Esophagus (tissue), 2 donors: ENCODE measurements around the gene JMJD8. TPM values are rescaled to one million over a fixed set of nuclear protein-coding genes. Genes with fewer than 3 reads are reported as not detected.

Source experiments
- H3K27ac ChIP-seq, 2 donors: one replicate each; pipeline ENCODE4 v1.5.1; 2013; ENCODE audit warnings: low read depth in 2 of 2, mild to moderate bottlenecking in 2 of 2, inconsistent platforms in 1 of 2, low read length in 1 of 2, moderate library complexity in 1 of 2
- H3K27me3 ChIP-seq, 2 donors: one replicate each; pipeline ENCODE4 v1.6.1; 2013; ENCODE audit warnings: low read length in 2 of 2, control low read depth in 1 of 2, mild to moderate bottlenecking in 1 of 2; ENCODE audit not compliant: insufficient read depth in 2 of 2, control insufficient read depth in 1 of 2
- H3K36me3 ChIP-seq, 2 donors: one replicate each; pipeline ENCODE4 v1.6.1; 2013; ENCODE audit warnings: low read length in 1 of 2; ENCODE audit not compliant: control insufficient read depth in 2 of 2, insufficient read depth in 2 of 2
- H3K4me1 ChIP-seq, 2 donors: one replicate each; pipeline ENCODE4 v1.6.1; 2013; ENCODE audit warnings: low read length in 1 of 2; ENCODE audit not compliant: control insufficient read depth in 2 of 2, insufficient read depth in 2 of 2
- H3K4me3 ChIP-seq, 2 donors: one replicate each; pipeline ENCODE4 v1.5.1; 2013; ENCODE audit warnings: low read length in 2 of 2, mild to moderate bottlenecking in 2 of 2, low read depth in 1 of 2, moderate library complexity in 1 of 2
- H3K9me3 ChIP-seq, 2 donors: one replicate each; pipeline ENCODE4 v1.6.1; 2013; ENCODE audit warnings: mild to moderate bottlenecking in 2 of 2, low read depth in 1 of 2, low read length in 1 of 2, moderate library complexity in 1 of 2; ENCODE audit not compliant: control insufficient read depth in 2 of 2, insufficient read depth in 1 of 2
- WGBS, 2 donors: extraction: QIAGEN DNeasy Blood & Tissue Kit; methylation state at CpG; one replicate each; pipeline ENCODE4 v1.1.7; 2013; 5-methylcytosine and 5-hydroxymethylcytosine counted together
- polyA plus RNA-seq, 2 donors: library from polyadenylated mRNA; stranded (reverse); fragments of 200-250 nt; gene quantifications; one replicate each; pipeline ENCODE4 v1.2.3, GENCODE V29; 2013
- donor health status: healthy with polysubstance abuse.
- donor health status: Bipolar disorder and iron deficiency.

JMJD8 gene
- polyA plus RNA-seq, 2 donors = 41.0 to 55.4 TPM

GRCh38 chr16:654034-654433, 30.1 kb downstream of the JMJD8 start:
- WGBS, 2 donors = 92 to 93% methylated on average over 12 of the region's 12 CpGs
- H3K27ac ChIP-seq = no peak overlapping the region
- no peaks in the 10 kb centered on the region for H3K9me3 ChIP-seq
- peaks cover 0 to 23% of the 10 kb centered on the region in 2 donors for H3K36me3 ChIP-seq
- H3K4me3 ChIP-seq = no peak overlapping the region
- no peaks in the 10 kb centered on the region for H3K27me3 ChIP-seq
- H3K4me1 ChIP-seq = peaks cover 4 to 8% of the 10 kb centered on the region in 2 donors

- Histone ChIP-seq H3K27me3 (no peaks in the 10 kb centered on the region), H3K36me3 (peaks cover 0 to 15% of the 10 kb centered on the region in 2 donors), H3K4me1 (peaks cover 9 to 14% of the 10 kb centered on the region in 2 donors), H3K4me3 (no peak overlapping the region), H3K27ac (no peak overlapping the region), H3K9me3 (no peaks in the 10 kb centered on the region)
- 76 to 84% methylated on average over 19 to 28 of the region's 28 CpGs for WGBS, 2 donors
Measured at GRCh38 chr16:652454-653305, 31.5 kb downstream of the JMJD8 start.

- 81 to 89% methylated on average over 22 of the region's 22 CpGs for WGBS, 2 donors
- Histone ChIP-seq H3K4me3 (no peak overlapping the region), H3K36me3 (peaks cover 0 to 15% of the 10 kb centered on the region in 2 donors), H3K9me3 (no peaks in the 10 kb centered on the region), H3K27ac (no peak overlapping the region), H3K4me1 (peaks cover 15 to 19% of the 10 kb centered on the region in 2 donors), H3K27me3 (no peaks in the 10 kb centered on the region)
Measured at GRCh38 chr16:651844-652243, 32.3 kb downstream of the JMJD8 start.

GRCh38 chr16:649631-650030, 34.5 kb downstream of the JMJD8 start:
- Histone ChIP-seq H3K4me1 (peaks cover 15 to 19% of the 10 kb centered on the region in 2 donors), H3K27me3 (no peaks in the 10 kb centered on the region), H3K9me3 (no peaks in the 10 kb centered on the region), H3K4me3 (peak overlapping the region; percentile 62 to 83), H3K36me3 (peaks cover 0 to 5% of the 10 kb centered on the region in 2 donors), H3K27ac (no peak overlapping the region)
- 2% methylated on average over 34 to 44 of the region's 44 CpGs for WGBS, 2 donors

- Histone ChIP-seq H3K9me3 (no peaks in the 10 kb centered on the region), H3K4me3 (peak within 1 kb of the TSS; percentile 62 to 83), H3K27me3 (no peaks in the 10 kb centered on the region), H3K4me1 (peaks cover 15 to 19% of the 10 kb centered on the region in 2 donors), H3K36me3 (peaks cover 0 to 5% of the 10 kb centered on the region in 2 donors), H3K27ac (peak within 1 kb of the TSS; percentile 87 to 90)
- WGBS, 2 donors = 1% methylated on average over 73 to 91 of the region's 91 CpGs
Measured at GRCh38 chr16:648781-649589, 35.1 kb downstream of the JMJD8 start, which contains the start of gene WDR90. TSS of gene WDR90 (plus strand) at chr16:649365. CDS start at chr16:649417, 52 bp downstream.

- 19 to 28% methylated on average over 24 of the region's 24 CpGs for WGBS, 2 donors
- H3K36me3 ChIP-seq = no peaks in the 10 kb centered on the region
- peak overlapping the region; percentile 62 to 83 for H3K4me3 ChIP-seq
- peaks cover 15 to 19% of the 10 kb centered on the region in 2 donors for H3K4me1 ChIP-seq
- H3K27me3 ChIP-seq = no peaks in the 10 kb centered on the region
- no peaks in the 10 kb centered on the region for H3K9me3 ChIP-seq
- peak overlapping the region; percentile 87 to 90 for H3K27ac ChIP-seq
Measured at GRCh38 chr16:648071-648780, 35.9 kb downstream of the JMJD8 start.

GRCh38 chr16:647173-647902, 36.8 kb downstream of the JMJD8 start:
- no peaks in the 10 kb centered on the region for H3K36me3 ChIP-seq
- peaks cover 15 to 28% of the 10 kb centered on the region in 2 donors for H3K4me1 ChIP-seq
- whole genome bisulfite sequencing, 2 donors = 68 to 74% methylated on average over 25 of the region's 25 CpGs
- no peak overlapping the region for H3K27ac ChIP-seq
- H3K27me3 ChIP-seq = no peaks in the 10 kb centered on the region
- H3K9me3 ChIP-seq = no peaks in the 10 kb centered on the region
- H3K4me3 ChIP-seq = no peak overlapping the region

- no peaks in the 10 kb centered on the region for H3K27me3 ChIP-seq
- no peaks in the 10 kb centered on the region for H3K36me3 ChIP-seq
- peaks cover 15 to 28% of the 10 kb centered on the region in 2 donors for H3K4me1 ChIP-seq
- H3K9me3 ChIP-seq = no peaks in the 10 kb centered on the region
- WGBS, 2 donors = 80 to 81% methylated on average over 22 of the region's 22 CpGs
- no peak overlapping the region for H3K4me3 ChIP-seq
- no peak overlapping the region for H3K27ac ChIP-seq
Measured at GRCh38 chr16:646679-647172, 37.4 kb downstream of the JMJD8 start.
